Ishikawa (cell line): ENCODE measurements around the gene MYO18A.
A peak's percentile ranks its signal among the peaks of the same experiment; 100 is the strongest.

ENCODE experiments used
- CEBPB ChIP-seq: IDR thresholded peaks from 2 replicates; pipeline ENCODE4 v1.6.1; 2012
- CREB1 ChIP-seq: IDR thresholded peaks from 2 replicates; pipeline ENCODE4 v1.6.1; 2012; ENCODE audit warnings: low read depth
- EGR1 ChIP-seq: IDR thresholded peaks from 2 replicates; pipeline ENCODE4 v1.6.1; 2012
- EP300 ChIP-seq: IDR thresholded peaks from 2 replicates; pipeline ENCODE4 v1.6.1; 2012; ENCODE audit warnings: borderline replicate concordance
- FOXM1 ChIP-seq: IDR thresholded peaks from 2 replicates; pipeline ENCODE4 v1.6.1; 2012; ENCODE audit warnings: low read depth, borderline replicate concordance
- NFIC ChIP-seq: IDR thresholded peaks from 2 replicates; pipeline ENCODE4 v1.6.1; 2012
- RAD21 ChIP-seq: IDR thresholded peaks from 2 replicates; pipeline ENCODE4 v1.6.1; 2012; ENCODE audit warnings: low read depth
- TAF1 ChIP-seq: IDR thresholded peaks from 2 replicates; pipeline ENCODE4 v1.6.1; 2012; ENCODE audit warnings: low read depth, mild to moderate bottlenecking
- TCF12 ChIP-seq: IDR thresholded peaks from 2 replicates; pipeline ENCODE4 v1.6.1; 2012; ENCODE audit warnings: low read depth
- TEAD4 ChIP-seq: IDR thresholded peaks from 2 replicates; pipeline ENCODE4 v1.6.1; 2012
- YY1 ChIP-seq: IDR thresholded peaks from 2 replicates; pipeline ENCODE4 v1.6.1; 2012; ENCODE audit warnings: low read depth
- ZBTB7A ChIP-seq: IDR thresholded peaks from 2 replicates; pipeline ENCODE4 v1.6.1; 2012; ENCODE audit warnings: low read depth
- TF ChIP-seq, protein P1 (sequence below): IDR thresholded peaks from 2 replicates; pipeline ENCODE4 v1.6.1; 2012; ENCODE audit warnings: low read depth, mild to moderate bottlenecking
- TF ChIP-seq, protein P2 (sequence below): IDR thresholded peaks from 2 replicates; pipeline ENCODE4 v1.6.1; 2012

MYO18A gene

DNA sequence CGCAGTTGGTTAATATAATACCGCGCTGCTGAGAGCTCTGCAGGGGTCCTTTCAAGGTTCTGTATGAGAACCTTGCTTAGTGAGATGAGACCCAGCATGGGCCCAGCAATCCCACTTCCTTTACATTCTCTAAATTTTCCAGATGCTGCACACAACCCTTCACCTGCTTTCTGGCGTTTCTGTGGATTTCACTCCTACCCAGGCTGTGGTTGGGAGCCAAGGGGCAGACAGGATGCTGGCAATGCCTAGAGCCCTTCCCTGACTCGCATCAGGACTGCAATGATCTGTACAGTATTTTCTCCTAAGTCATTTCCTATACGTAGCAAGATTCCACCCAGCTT lies 147.4 kb downstream of the MYO18A start:
- peak; percentile 41; the same call in 1 of the 2 replicates for TF ChIP-seq TEAD4
- TF ChIP-seq TAF1, result no peak

DNA sequence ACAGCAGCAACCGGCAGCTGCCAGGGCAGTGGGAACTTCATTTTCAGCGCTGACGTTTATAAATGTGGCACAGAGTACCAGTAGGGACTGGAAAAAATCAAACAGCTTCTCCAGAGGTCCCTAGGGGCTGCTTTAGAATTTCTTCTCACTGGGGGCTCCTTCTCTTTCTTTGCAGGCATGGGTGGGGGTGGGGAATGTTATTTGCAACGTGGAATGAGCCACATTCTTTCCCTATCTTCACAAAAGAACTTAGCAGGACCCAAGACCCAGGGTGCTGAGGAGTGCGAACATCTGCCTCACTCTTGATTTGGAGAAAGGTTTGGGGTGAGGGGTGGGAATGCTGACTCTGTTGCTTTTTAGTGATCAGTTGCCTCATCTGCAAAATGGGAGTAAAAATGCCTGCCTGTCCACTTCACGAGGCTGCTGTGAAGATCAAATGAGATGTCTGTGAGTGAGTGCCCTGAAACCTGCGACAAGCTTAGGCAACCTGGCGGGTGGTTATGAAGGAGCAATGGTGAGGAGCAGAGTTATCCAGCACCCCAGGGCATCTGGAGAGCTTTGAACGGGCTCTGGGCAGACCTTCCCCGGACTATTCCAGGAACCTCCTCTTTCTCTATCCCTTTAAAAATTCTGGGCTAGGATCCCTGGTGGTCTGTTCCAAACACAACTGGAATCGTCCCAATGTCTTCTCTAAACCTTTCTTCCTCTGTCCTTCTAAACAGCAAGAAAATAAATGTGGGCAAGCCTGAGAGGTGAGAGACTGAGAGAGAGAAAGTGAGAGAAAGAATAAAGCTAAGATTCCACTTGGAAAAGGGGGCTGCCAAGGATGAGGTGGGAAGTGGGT lies 148.0 kb downstream of the MYO18A start:
- TF ChIP-seq TCF12, result no peak
- no peak for TF ChIP-seq CEBPB
- TF ChIP-seq, protein P1, sequence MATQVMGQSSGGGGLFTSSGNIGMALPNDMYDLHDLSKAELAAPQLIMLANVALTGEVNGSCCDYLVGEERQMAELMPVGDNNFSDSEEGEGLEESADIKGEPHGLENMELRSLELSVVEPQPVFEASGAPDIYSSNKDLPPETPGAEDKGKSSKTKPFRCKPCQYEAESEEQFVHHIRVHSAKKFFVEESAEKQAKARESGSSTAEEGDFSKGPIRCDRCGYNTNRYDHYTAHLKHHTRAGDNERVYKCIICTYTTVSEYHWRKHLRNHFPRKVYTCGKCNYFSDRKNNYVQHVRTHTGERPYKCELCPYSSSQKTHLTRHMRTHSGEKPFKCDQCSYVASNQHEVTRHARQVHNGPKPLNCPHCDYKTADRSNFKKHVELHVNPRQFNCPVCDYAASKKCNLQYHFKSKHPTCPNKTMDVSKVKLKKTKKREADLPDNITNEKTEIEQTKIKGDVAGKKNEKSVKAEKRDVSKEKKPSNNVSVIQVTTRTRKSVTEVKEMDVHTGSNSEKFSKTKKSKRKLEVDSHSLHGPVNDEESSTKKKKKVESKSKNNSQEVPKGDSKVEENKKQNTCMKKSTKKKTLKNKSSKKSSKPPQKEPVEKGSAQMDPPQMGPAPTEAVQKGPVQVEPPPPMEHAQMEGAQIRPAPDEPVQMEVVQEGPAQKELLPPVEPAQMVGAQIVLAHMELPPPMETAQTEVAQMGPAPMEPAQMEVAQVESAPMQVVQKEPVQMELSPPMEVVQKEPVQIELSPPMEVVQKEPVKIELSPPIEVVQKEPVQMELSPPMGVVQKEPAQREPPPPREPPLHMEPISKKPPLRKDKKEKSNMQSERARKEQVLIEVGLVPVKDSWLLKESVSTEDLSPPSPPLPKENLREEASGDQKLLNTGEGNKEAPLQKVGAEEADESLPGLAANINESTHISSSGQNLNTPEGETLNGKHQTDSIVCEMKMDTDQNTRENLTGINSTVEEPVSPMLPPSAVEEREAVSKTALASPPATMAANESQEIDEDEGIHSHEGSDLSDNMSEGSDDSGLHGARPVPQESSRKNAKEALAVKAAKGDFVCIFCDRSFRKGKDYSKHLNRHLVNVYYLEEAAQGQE, result no peak
- no peak for TF ChIP-seq EGR1
- TF ChIP-seq TEAD4, result no peak
- no peak for TF ChIP-seq RAD21
- no peak for TF ChIP-seq NFIC
- no peak for TF ChIP-seq EP300
- no peak for TF ChIP-seq YY1
- TF ChIP-seq TAF1, result no peak
- TF ChIP-seq, protein P2, sequence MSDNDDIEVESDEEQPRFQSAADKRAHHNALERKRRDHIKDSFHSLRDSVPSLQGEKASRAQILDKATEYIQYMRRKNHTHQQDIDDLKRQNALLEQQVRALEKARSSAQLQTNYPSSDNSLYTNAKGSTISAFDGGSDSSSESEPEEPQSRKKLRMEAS, result no peak
- TF ChIP-seq CREB1, result no peak

DNA sequence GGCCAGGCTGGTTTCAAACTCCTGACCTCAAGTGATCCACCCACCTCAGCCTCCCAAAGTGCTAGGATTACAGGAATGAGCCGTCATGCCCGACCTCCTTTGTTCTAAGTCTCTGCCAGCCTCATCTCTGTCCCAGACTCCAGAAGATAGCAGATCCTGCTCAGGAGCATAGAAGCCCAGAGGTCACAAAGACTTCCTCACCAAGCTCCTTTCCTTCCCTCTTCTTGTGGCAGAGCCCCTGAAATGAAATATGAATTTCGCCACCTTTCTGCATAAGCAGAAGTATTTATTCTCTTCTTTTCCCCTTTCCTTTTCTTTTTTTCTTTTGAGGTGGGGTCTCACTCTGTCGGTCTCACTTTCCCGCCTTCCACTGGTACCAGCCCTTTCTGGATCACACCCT lies 148.7 kb downstream of the MYO18A start:
- TF ChIP-seq, protein P2, result no peak
- no peak for TF ChIP-seq RAD21
- TF ChIP-seq CREB1, result no peak
- TF ChIP-seq TAF1, result no peak
- no peak for TF ChIP-seq TEAD4
- no peak for TF ChIP-seq CEBPB

DNA sequence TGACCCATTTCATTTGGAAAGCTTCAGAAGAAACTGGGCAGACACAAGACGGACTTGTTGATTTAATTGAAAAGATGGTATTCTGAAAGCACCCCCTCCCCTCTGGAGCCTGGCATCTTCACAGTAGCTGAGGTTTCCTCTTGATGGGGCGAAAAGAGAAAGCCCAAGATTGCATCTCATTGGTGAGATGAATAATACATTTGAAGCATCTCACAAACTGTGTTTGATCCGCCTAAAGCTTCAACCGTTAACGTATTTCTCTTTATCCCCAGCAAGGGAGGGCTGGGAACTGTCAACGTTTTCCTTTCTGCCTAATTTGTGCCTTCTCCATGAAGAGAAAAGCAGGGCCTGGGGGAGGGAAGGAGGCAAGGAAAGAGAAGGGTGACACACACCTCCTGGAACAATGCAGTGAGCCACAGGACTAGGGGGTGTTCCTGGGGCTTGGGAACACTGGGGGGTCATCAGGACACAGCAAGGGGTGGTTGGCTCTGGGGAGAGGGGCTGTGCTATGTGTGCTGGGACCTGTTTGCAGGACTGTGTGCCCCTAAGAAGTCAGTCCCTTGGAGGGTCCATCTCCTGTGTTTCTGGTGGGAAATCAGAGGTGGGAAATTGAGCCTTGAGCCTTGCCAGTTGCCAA lies 155.8 kb downstream of the MYO18A start:
- no peak for TF ChIP-seq CREB1
- TF ChIP-seq ZBTB7A, result no peak
- no peak for TF ChIP-seq TEAD4
- no peak for TF ChIP-seq NFIC
- no peak for TF ChIP-seq FOXM1
- TF ChIP-seq, protein P2, result no peak
- no peak for TF ChIP-seq YY1
- no peak for TF ChIP-seq CEBPB
- no peak for TF ChIP-seq TAF1

DNA sequence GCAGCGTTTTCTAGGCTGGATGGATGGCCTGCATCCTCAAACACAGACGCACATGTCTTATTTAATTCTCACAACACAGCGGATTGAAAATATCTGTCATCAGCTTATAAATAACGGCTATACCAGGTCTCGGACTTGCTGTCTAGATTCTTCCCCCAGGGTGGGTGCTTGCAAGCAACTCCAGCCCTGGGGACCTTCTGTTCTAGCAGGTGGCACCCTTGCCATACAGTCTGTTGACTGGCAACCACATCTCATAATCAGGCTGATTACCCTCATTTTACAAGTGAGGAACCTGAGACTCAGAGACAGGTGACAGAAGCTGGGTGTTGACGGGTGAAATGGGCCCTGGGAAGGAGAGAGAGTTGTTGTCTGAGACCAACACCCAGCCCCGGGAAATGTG lies 158.1 kb downstream of the MYO18A start:
- TF ChIP-seq CEBPB, result no peak

DNA sequence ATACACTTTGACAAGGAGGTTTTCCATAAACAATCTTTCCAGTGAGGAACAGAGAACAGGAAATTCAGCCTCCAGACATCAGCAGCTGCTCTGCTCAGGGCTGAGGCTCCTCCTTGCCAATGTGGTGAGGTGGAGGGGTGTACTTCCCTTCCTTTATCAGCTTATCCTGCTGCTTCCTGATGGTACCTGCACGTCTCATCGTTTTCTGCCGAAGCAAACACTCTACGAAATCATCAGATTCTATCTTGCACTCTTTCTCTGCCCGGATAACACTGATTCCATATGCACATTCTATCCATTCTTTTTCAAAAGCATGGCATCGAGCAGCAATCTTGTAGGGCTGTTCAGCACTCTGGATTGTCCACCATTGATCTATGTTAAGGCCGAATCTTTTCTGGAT lies 159.0 kb downstream of the MYO18A start:
- TF ChIP-seq TEAD4, result no peak
